Measurements from ENCODE around the gene CFAP221. TPM values are rescaled to one million over a fixed set of nuclear protein-coding genes. Genes with fewer than 3 reads are reported as not detected.

Gene CFAP221
- total RNA-seq, 1 experiment from 2014 or later: not detected

DNA sequence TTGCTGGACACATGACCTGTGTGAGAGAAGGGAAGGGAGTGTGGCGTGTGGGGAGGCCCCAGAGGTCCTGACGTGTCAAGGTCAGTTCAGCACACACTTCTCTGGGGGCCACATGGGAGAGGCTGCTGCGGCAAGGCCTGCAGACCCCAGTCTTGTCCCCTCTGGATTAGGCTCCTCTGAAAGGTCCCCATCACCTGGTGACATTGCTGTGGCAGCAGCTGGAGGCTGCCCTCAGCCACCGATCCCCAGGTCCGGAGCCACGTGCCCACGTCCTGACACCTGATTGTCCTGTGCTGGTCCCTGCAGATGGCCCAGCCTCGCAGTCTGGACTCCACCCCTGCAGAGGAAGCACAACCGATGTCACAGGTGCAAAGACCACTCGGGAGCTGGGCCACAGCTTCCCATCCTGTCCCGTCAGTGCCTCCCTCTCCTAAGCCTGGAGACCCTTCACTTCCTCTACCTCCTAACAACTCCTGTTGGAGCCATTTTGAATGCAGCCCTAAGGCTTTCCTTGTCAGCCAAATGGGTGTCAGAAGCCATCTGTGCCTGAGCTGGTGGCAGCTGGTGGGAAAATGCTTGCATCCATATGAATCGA, 147.5 kb downstream of the CFAP221 start:
- H3K36me3 ChIP-seq (ENCODE audit: low read depth): no peaks in the 10 kb centered on the region
- intact Hi-C loops (cut with micrococcal nuclease; ENCODE audit: unreplicated experiment): no loop called here
- H3K79me2 ChIP-seq (ENCODE audit: low read depth): no peaks in the 10 kb centered on the region
- no peaks in the 10 kb centered on the region for H3K9me2 ChIP-seq (ENCODE audit: insufficient read depth)
- CTCF ChIA-PET: no interaction called here
- H3K27me3 ChIP-seq (ENCODE audit: insufficient read depth, low read depth): no peaks in the 10 kb centered on the region
- H3K9me3 ChIP-seq (ENCODE audit: insufficient read depth, low read depth): no peaks in the 10 kb centered on the region
- H3K4me3 ChIP-seq: no peak overlapping the region
- H3K4me1 ChIP-seq (replicated peaks; ENCODE audit: insufficient read depth): no peaks in the 10 kb centered on the region
- POLR2A ChIA-PET (ENCODE audit: unreplicated experiment): interaction anchor here (0.7 kb wide), 1 partner anchor 949 kb away, joined by 3 read pairs; no protein-coding TSS in a partner anchor
- no peaks in the 10 kb centered on the region for H3F3A ChIP-seq (ENCODE audit: insufficient read depth, low read depth)
- no TSS peak for BruUV-seq (replicated peaks)
- no peaks in the 10 kb centered on the region for H4K20me1 ChIP-seq (ENCODE audit: insufficient read depth)
- TF ChIP-seq, protein P1, sequence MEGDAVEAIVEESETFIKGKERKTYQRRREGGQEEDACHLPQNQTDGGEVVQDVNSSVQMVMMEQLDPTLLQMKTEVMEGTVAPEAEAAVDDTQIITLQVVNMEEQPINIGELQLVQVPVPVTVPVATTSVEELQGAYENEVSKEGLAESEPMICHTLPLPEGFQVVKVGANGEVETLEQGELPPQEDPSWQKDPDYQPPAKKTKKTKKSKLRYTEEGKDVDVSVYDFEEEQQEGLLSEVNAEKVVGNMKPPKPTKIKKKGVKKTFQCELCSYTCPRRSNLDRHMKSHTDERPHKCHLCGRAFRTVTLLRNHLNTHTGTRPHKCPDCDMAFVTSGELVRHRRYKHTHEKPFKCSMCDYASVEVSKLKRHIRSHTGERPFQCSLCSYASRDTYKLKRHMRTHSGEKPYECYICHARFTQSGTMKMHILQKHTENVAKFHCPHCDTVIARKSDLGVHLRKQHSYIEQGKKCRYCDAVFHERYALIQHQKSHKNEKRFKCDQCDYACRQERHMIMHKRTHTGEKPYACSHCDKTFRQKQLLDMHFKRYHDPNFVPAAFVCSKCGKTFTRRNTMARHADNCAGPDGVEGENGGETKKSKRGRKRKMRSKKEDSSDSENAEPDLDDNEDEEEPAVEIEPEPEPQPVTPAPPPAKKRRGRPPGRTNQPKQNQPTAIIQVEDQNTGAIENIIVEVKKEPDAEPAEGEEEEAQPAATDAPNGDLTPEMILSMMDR (conservative IDR thresholded peaks at IDR 0.05): no peak
- DNase-seq: no peak
- H2AFZ ChIP-seq: no peak overlapping the region
- no peak overlapping the region for H3K27ac ChIP-seq
- no peak overlapping the region for H3K4me2 ChIP-seq

DNA sequence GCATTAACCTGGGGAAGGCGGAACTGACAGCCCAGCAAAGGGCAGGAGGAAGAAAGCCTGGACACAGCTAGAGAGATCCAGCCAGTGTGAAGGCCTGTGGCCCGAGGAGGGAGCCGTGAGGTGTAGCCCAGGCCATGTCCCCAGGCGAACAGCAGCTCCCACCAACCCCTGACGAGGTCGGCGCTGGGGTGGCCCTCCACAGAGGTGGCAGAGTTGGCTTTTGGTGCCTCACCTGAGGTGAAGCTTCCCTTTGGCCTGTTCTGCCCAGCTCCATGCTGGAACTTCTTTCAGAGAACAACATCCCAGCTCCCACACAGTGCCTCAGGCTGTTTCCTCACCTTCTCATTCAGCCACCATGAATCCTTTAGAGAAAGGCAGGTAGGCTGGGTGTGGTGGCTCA, 148.1 kb downstream of the CFAP221 start:
- TF ChIP-seq, protein P1 (conservative IDR thresholded peaks at IDR 0.05): no peak
- TF ChIP-seq EZH2 (IDR thresholded peaks at IDR 0.05; ENCODE audit: low read depth): no peak
- Histone ChIP-seq H2AFZ (no peak overlapping the region), H3K4me2 (no peak overlapping the region), H3K4me3 (no peak overlapping the region), H3K9me2 (ENCODE audit: insufficient read depth) (no peaks in the 10 kb centered on the region), H3K79me2 (ENCODE audit: low read depth) (no peaks in the 10 kb centered on the region), H3K36me3 (ENCODE audit: low read depth) (no peaks in the 10 kb centered on the region), H3F3A (ENCODE audit: insufficient read depth, low read depth) (no peaks in the 10 kb centered on the region), H3K4me1 (replicated peaks; ENCODE audit: insufficient read depth) (no peaks in the 10 kb centered on the region), H3K27ac (no peak overlapping the region), H3K9me3 (ENCODE audit: insufficient read depth, low read depth) (no peaks in the 10 kb centered on the region), H4K20me1 (ENCODE audit: insufficient read depth) (no peaks in the 10 kb centered on the region), H3K27me3 (ENCODE audit: insufficient read depth, low read depth) (no peaks in the 10 kb centered on the region)
- DNase-seq: no peak
- BruUV-seq (replicated peaks): no TSS peak
- ChIA-PET POLR2A (ENCODE audit: unreplicated experiment) (no interaction called here), CTCF (interaction anchor here (0.7 kb wide), 1 partner anchor 55 kb away, joined by 9 read pairs; no protein-coding TSS in a partner anchor)
- intact Hi-C loops (cut with micrococcal nuclease; ENCODE audit: unreplicated experiment): no loop called here

DNA sequence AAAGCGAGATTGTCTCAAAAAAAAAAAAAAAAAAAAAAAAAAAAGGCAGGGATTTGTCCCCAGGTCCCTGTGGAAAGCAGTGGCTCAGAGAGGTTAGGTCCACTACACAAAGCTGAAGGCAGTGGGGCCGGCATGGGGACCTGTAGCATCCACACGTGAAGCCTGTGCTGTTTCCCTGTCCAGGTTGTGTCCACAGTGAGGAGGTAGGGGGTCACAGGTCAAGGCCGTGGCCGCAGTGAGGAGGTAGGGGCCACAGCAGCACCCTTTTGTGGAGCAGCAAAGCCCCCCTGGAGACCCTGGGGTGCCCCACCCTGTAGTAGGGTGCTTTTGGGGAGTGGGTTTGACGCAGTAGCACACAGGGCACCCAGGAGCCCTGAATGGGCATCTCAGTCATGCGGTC, 148.7 kb downstream of the CFAP221 start:
- Histone ChIP-seq H3K79me2 (ENCODE audit: low read depth) (no peaks in the 10 kb centered on the region), H3K27ac (no peak overlapping the region), H3K4me2 (no peak overlapping the region), H3K4me3 (no peak overlapping the region), H3K9me2 (ENCODE audit: insufficient read depth) (no peaks in the 10 kb centered on the region), H3F3A (ENCODE audit: insufficient read depth, low read depth) (no peaks in the 10 kb centered on the region), H3K27me3 (ENCODE audit: insufficient read depth, low read depth) (no peaks in the 10 kb centered on the region), H2AFZ (no peak overlapping the region), H3K9me3 (ENCODE audit: insufficient read depth, low read depth) (no peaks in the 10 kb centered on the region), H3K4me1 (replicated peaks; ENCODE audit: insufficient read depth) (no peaks in the 10 kb centered on the region), H3K36me3 (ENCODE audit: low read depth) (no peaks in the 10 kb centered on the region), H4K20me1 (ENCODE audit: insufficient read depth) (no peaks in the 10 kb centered on the region)
- POLR2A ChIA-PET (ENCODE audit: unreplicated experiment): interaction anchor here (0.6 kb wide), 1 partner anchor 47 kb away, joined by 3 read pairs; no protein-coding TSS in a partner anchor
- no peak for DNase-seq
- no TSS peak for BruUV-seq (replicated peaks)
- CTCF ChIA-PET: interaction anchor here (0.7 kb wide), 1 partner anchor 54 kb away, joined by 9 read pairs; no protein-coding TSS in a partner anchor
- TF ChIP-seq EZH2 (IDR thresholded peaks at IDR 0.05; ENCODE audit: low read depth): no peak
- TF ChIP-seq, protein P1 (conservative IDR thresholded peaks at IDR 0.05): no peak
- intact Hi-C loops (cut with micrococcal nuclease; ENCODE audit: unreplicated experiment): no loop called here

Data from PC-9 (cell line).